Esophagus (tissue), 2 donors: ENCODE measurements around the gene COX7A2L. TPM values are rescaled to one million over a fixed set of nuclear protein-coding genes. Genes with fewer than 3 reads are reported as not detected.
A peak's percentile ranks its signal among the peaks of the same experiment; 100 is the strongest.
"Not testable (repeated sequence)": the region's sequence is repeated elsewhere in the genome, so short reads cannot be mapped to it uniquely, and the experiment has no call there.

Source experiments
- H3K27ac ChIP-seq, 2 donors: one replicate each; pipeline ENCODE4 v1.5.1; 2013; ENCODE audit warnings: low read depth in 2 of 2, mild to moderate bottlenecking in 2 of 2, inconsistent platforms in 1 of 2, low read length in 1 of 2, moderate library complexity in 1 of 2
- H3K27me3 ChIP-seq, 2 donors: one replicate each; pipeline ENCODE4 v1.6.1; 2013; ENCODE audit warnings: low read length in 2 of 2, control low read depth in 1 of 2, mild to moderate bottlenecking in 1 of 2; ENCODE audit not compliant: insufficient read depth in 2 of 2, control insufficient read depth in 1 of 2
- H3K36me3 ChIP-seq, 2 donors: one replicate each; pipeline ENCODE4 v1.6.1; 2013; ENCODE audit warnings: low read length in 1 of 2; ENCODE audit not compliant: control insufficient read depth in 2 of 2, insufficient read depth in 2 of 2
- H3K4me1 ChIP-seq, 2 donors: one replicate each; pipeline ENCODE4 v1.6.1; 2013; ENCODE audit warnings: low read length in 1 of 2; ENCODE audit not compliant: control insufficient read depth in 2 of 2, insufficient read depth in 2 of 2
- H3K4me3 ChIP-seq, 2 donors: one replicate each; pipeline ENCODE4 v1.5.1; 2013; ENCODE audit warnings: low read length in 2 of 2, mild to moderate bottlenecking in 2 of 2, low read depth in 1 of 2, moderate library complexity in 1 of 2
- H3K9me3 ChIP-seq, 2 donors: one replicate each; pipeline ENCODE4 v1.6.1; 2013; ENCODE audit warnings: mild to moderate bottlenecking in 2 of 2, low read depth in 1 of 2, low read length in 1 of 2, moderate library complexity in 1 of 2; ENCODE audit not compliant: control insufficient read depth in 2 of 2, insufficient read depth in 1 of 2
- WGBS, 2 donors: extraction: QIAGEN DNeasy Blood & Tissue Kit; methylation state at CpG; one replicate each; pipeline ENCODE4 v1.1.7; 2013; 5-methylcytosine and 5-hydroxymethylcytosine counted together
- polyA plus RNA-seq, 2 donors: library from polyadenylated mRNA; stranded (reverse); fragments of 200-250 nt; gene quantifications; one replicate each; pipeline ENCODE4 v1.2.3, GENCODE V29; 2013
- donor health status: healthy with polysubstance abuse.
- donor health status: Bipolar disorder and iron deficiency.

Gene COX7A2L
- polyA plus RNA-seq, 2 donors, result 30.1 to 60.2 TPM

DNA sequence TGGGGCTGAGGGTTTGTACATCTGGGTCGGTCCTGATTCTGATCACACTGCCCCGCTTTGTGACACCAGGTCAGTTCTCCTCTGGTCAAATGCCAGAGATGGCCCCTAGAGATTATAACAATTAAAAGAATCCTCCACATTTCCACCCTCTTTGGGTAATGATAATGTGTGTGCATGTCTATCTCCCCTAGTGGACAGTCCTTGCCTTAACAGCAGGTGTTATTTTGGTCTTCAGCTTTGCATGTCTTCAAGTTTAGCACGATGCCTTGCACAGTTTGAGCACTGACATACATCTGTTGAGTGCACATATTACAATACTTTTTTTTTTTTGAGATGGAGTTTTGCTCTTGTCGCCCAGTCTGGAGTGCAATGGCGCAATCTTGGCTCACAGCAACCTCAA lies 25.7 kb upstream of the COX7A2L start:
- Histone ChIP-seq H3K9me3 (no peaks in the 10 kb centered on the region), H3K4me3 (no peak overlapping the region), H3K36me3 (no peaks in the 10 kb centered on the region), H3K27ac (no peak overlapping the region), H3K27me3 (no peaks in the 10 kb centered on the region), H3K4me1 (no peaks in the 10 kb centered on the region)
- WGBS, 2 donors, result 92 to 94% methylated on average over 5 of the region's 5 CpGs

DNA sequence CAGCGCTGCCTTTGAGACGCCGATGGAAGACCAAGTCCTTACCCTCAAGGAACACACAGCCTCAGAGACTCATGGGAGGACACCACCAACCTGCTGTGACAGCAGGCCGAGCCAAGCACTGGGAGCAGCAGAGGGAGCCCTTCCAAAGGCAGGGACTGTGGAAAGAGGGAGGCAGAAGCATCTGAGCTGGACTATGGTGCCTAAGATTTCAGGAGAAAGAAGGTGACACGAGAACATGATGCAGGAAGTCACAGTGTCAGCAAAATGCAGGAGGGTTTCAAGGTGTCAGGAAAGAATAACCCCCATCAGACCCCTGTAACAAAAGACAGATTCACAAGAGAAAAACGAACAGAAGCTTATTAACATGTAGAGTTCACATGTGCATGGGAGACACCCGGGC lies 24.2 kb upstream of the COX7A2L start:
- H3K4me1 ChIP-seq, result no peaks in the 10 kb centered on the region
- no peak overlapping the region for H3K4me3 ChIP-seq
- no peak overlapping the region for H3K27ac ChIP-seq
- H3K27me3 ChIP-seq, result no peaks in the 10 kb centered on the region
- no peaks in the 10 kb centered on the region for H3K9me3 ChIP-seq
- H3K36me3 ChIP-seq, result no peaks in the 10 kb centered on the region
- 79 to 82% methylated on average over 7 of the region's 7 CpGs for WGBS, 2 donors

DNA sequence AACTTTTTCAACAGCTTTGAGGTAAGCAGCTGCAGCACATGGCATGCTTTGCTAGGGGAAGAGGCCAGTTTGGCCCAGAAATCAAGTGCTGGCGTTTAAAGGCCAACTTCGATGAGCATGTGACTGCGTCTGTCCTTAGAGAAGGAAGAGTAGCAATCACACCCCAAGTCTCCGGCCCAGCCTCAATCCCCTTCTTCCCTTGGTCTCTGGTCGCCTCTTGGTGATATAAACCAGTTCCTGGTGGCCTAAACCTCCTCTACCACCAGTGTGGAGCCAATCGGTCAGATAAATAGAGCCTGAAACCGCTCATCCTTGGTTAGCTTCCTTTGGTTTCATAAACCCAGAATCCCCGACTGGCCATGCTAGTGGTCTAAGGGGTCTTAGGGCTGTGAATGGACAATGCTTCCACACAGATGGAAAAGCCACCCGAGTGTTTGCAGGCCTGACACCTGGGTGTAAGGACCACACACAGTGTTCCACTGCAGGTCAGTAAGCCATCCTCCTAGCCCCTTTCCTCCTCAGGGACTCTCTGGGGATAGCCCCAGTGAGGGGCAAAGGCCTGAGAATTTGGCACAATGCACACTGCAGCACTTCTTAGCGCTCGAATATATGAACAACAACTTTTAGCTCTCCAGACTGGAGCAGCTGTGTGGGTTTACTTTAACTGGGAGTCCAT lies 23.0 kb upstream of the COX7A2L start:
- Histone ChIP-seq H3K27ac (no peak overlapping the region), H3K4me1 (no peaks in the 10 kb centered on the region), H3K4me3 (no peak overlapping the region), H3K36me3 (no peaks in the 10 kb centered on the region), H3K27me3 (no peaks in the 10 kb centered on the region), H3K9me3 (no peaks in the 10 kb centered on the region)
- WGBS, 2 donors, result 84 to 85% methylated on average over 11 of the region's 11 CpGs

DNA sequence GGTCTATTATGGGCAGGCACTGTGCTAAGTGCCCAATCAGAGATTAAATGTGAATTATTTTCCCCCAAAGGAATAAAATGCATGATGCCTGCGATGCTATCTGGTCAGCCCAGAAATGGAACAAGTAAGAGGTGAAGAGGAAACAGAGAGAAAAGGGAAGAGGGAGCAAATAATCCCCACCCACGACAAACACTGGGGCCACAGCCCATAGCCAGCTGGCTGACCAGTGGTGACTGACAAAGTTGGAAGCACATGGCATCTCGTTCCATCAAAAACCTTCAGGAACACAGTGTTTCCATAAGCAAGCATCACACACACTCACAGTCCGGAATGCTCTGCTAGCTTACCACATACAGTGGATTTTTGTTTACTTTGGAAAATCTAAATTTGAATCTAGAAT lies 21.1 kb upstream of the COX7A2L start:
- H3K36me3 ChIP-seq, result no peaks in the 10 kb centered on the region
- no peaks in the 10 kb centered on the region for H3K9me3 ChIP-seq
- 76 to 84% methylated on average over 4 of the region's 4 CpGs for WGBS, 2 donors
- H3K27ac ChIP-seq, result no peak overlapping the region
- no peaks in the 10 kb centered on the region for H3K27me3 ChIP-seq
- no peak overlapping the region for H3K4me3 ChIP-seq
- H3K4me1 ChIP-seq, result no peaks in the 10 kb centered on the region

DNA sequence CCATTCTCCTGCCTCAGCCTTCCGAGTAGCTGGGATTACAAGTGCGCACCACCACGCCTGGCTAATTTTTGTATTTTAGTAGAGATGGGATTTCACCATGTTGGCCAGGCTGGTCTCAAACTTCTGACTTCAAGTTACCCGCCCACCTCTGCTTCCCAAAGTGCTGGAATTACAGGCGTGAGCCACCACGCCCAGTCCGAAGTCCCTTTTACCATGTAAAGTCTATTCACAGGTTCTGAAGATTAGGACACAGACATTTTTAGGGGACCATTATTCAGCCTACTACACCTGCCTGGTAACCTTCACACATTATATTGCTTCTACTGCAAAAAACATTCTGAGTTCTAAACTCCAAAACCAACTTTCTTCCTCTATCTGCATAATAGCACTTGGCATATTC lies 19.0 kb upstream of the COX7A2L start:
- 87 to 95% methylated on average over 7 of the region's 7 CpGs for WGBS, 2 donors

DNA sequence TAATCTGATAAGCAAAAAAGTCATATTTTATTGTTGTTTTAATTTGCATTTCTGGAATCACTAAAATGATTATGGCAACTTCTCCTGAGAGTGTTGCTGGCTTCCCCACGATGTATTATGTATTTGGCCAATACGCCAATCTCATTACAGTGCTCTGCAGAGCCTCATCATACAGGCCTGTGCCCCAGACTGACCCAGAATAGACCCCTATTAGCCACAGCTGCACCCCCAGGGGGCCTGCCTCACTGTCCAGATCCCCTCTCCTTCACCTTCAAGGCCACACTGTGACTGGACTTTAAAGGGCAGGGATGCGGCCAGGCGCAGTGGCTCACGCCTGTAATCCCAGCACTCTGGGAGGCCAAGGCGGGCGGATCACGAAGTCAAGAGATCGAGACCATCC lies 17.4 kb upstream of the COX7A2L start:
- no peaks in the 10 kb centered on the region for H3K4me1 ChIP-seq
- H3K9me3 ChIP-seq, result no peaks in the 10 kb centered on the region
- no peak overlapping the region for H3K27ac ChIP-seq
- H3K27me3 ChIP-seq, result no peaks in the 10 kb centered on the region
- 95 to 96% methylated on average over 9 of the region's 9 CpGs for WGBS, 2 donors
- H3K4me3 ChIP-seq, result no peak overlapping the region
- no peaks in the 10 kb centered on the region for H3K36me3 ChIP-seq

More for the DNA sequence above, 19.0 kb upstream of the COX7A2L start:
- H3K4me1 ChIP-seq, H3K27me3 ChIP-seq, H3K27ac ChIP-seq, H3K36me3 ChIP-seq, H3K9me3 ChIP-seq, H3K4me3 ChIP-seq: not testable (repeated sequence)

DNA sequence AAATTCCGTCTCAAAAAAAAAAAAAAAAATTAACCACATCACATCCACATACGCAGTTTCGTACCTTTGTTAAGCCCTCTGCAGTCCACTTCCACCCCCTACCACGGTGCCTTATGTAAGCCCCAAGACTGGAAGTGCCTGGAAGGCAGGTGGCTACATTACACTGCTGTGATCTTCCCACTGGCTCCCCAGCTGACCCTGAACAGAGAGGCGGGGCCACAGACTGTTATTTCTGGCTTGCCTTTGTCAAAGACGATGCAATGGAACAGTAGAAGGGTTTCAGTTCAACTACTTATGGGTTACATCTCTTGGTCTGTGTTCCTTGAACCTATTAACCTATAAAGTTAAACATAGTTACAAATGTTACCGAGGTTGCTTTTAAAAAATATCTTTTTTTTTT lies 15.7 kb upstream of the COX7A2L start:
- 71 to 73% methylated on average over 7 of the region's 7 CpGs for WGBS, 2 donors
- Histone ChIP-seq H3K27ac (no peak overlapping the region), H3K36me3 (no peaks in the 10 kb centered on the region)

DNA sequence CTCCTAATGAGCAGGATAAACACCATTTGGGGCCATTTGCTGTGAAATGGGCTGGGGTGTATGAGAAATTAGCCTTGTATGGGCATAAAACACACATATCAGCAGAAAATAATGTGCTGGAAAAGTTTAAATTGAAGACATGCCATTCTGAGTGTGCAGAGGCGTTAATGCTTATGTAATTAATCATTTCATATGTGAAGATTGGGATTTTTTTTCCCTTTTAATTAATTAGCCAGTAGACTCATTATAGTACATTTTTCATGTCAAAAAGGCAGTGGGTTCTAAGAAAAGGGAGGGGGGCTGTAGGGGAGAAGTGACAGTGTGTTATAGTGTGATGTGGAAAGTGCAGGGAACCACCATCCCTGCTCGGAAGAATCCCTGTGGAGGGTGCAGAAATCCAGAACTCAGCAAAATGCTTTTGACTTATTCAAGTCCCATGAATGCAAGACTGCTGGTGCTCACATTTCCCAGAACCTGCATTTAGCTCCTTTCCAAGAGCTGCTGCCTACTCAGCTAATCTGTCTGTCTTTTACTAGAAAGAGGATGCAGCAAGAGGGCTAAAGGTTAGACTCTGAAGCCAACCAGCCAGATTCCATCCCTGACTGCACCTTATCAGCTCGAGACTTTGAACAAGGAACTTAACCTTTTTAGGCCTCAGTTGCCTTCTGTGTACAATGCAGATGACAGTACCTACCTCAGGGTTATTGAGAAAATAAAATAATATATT lies 11.6 kb upstream of the COX7A2L start:
- H3K27ac ChIP-seq, result no peak overlapping the region
- no peaks in the 10 kb centered on the region for H3K9me3 ChIP-seq
- no peaks in the 10 kb centered on the region for H3K36me3 ChIP-seq
- H3K4me1 ChIP-seq, result peaks cover 0 to 11% of the 10 kb centered on the region in 2 donors
- no peaks in the 10 kb centered on the region for H3K27me3 ChIP-seq
- H3K4me3 ChIP-seq, result no peak overlapping the region
- 38 to 40% methylated on average over 3 of the region's 3 CpGs for WGBS, 2 donors

More for the DNA sequence above, 15.7 kb upstream of the COX7A2L start:
- H3K9me3 ChIP-seq, result no peaks in the 10 kb centered on the region
- H3K4me1 ChIP-seq, result peaks cover 0 to 6% of the 10 kb centered on the region in 2 donors
- H3K4me3 ChIP-seq, result no peak overlapping the region
- no peaks in the 10 kb centered on the region for H3K27me3 ChIP-seq

DNA sequence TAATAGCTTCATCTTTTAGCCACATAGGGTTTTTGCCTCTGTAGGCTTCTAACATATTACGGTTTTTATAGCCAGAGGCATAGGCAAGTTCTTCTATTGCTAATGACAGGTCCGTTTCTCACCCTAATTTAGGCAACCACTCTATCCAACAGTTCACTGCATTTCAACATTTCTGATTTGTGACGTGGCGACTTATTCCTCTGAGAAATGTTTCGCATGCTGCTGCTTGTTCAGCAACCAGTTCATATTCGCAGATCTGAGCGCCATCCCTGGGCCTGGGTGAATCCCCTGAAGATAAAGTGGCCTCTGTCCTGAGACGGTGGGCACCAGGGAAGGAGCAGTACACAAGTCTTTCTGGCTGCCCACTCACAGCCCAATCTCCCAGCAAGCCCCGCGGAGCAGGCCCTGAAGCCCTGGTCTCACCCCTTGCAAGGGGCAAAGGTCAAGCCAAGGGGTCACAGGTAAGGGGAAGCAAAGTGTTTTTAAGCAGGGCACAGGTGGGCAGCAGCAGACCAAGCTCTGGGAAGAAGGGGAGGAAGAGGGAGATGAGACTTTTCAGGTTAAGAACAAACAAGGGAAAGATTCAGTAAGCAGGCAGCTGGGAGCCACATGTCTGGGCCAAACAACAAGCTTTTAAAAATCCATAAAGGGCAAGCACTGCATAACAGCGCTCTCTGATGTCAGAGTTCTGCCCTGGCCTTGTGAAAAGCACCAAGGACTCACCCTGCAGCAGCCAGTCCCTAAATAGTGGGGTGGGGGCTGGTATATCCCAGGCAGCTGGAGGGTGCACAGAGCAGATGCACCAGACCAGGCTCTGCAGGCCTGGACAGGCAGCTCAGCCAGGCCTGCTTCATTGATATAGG lies 10.8 kb upstream of the COX7A2L start:
- WGBS, 2 donors, result 51 to 63% methylated on average over 11 of the region's 11 CpGs
- peak overlapping the region; percentile 9 to 15 for H3K27ac ChIP-seq
- H3K4me1 ChIP-seq, result peaks cover 0 to 11% of the 10 kb centered on the region in 2 donors
- no peaks in the 10 kb centered on the region for H3K9me3 ChIP-seq
- H3K27me3 ChIP-seq, result no peaks in the 10 kb centered on the region
- no peaks in the 10 kb centered on the region for H3K36me3 ChIP-seq
- H3K4me3 ChIP-seq, result no peak overlapping the region
